ENCODE measurements around the gene TRIM75. TPM values are rescaled to one million over a fixed set of nuclear protein-coding genes. Genes with fewer than 3 reads are reported as not detected.

TRIM75 gene
- total RNA-seq, 1 donor from 2014 or later, result not detected

GRCh38 chr4:165027762-165028402, 25.8 kb upstream of the TRIM75 start:
- H3K4me3 ChIP-seq (ENCODE audit: insufficient read depth, low read depth, low read length), result no peak overlapping the region
- Mint-ChIP-seq H3K27ac (ENCODE audit: unreplicated experiment) (no peak overlapping the region), H3K4me3 (ENCODE audit: unreplicated experiment) (no peak overlapping the region), H3K9me3 (ENCODE audit: unreplicated experiment) (no peaks in the 10 kb centered on the region), H3K27me3 (ENCODE audit: low read depth, unreplicated experiment) (no peaks in the 10 kb centered on the region), H3K4me1 (ENCODE audit: low read depth, unreplicated experiment) (peaks cover 4% of the 10 kb centered on the region), H3K36me3 (ENCODE audit: low read depth, unreplicated experiment) (no peaks in the 10 kb centered on the region)
- H3K4me2 ChIP-seq (ENCODE audit: low read length), result no peak overlapping the region
- H3K4me1 ChIP-seq (ENCODE audit: insufficient read depth, low read length), result no peaks in the 10 kb centered on the region
- FAIRE-seq, result no peak
- no peaks in the 10 kb centered on the region for H3K36me3 ChIP-seq (ENCODE audit: insufficient read depth, low read length)
- H3K27me3 ChIP-seq (ENCODE audit: insufficient read depth, low read length), result no peaks in the 10 kb centered on the region
- H3K9ac ChIP-seq (ENCODE audit: low read length), result no peak overlapping the region
- no peak overlapping the region for H3K27ac ChIP-seq (ENCODE audit: low read depth, low read length)
- no peaks in the 10 kb centered on the region for H3K9me3 ChIP-seq (ENCODE audit: insufficient read depth, low read depth, low read length)
- no peak for TF ChIP-seq EZH2 (IDR thresholded peaks at IDR 0.05; ENCODE audit: insufficient read depth, low read length)
- TF ChIP-seq, protein P1, sequence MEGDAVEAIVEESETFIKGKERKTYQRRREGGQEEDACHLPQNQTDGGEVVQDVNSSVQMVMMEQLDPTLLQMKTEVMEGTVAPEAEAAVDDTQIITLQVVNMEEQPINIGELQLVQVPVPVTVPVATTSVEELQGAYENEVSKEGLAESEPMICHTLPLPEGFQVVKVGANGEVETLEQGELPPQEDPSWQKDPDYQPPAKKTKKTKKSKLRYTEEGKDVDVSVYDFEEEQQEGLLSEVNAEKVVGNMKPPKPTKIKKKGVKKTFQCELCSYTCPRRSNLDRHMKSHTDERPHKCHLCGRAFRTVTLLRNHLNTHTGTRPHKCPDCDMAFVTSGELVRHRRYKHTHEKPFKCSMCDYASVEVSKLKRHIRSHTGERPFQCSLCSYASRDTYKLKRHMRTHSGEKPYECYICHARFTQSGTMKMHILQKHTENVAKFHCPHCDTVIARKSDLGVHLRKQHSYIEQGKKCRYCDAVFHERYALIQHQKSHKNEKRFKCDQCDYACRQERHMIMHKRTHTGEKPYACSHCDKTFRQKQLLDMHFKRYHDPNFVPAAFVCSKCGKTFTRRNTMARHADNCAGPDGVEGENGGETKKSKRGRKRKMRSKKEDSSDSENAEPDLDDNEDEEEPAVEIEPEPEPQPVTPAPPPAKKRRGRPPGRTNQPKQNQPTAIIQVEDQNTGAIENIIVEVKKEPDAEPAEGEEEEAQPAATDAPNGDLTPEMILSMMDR (IDR thresholded peaks at IDR 0.05; ENCODE audit: insufficient read depth, low read depth, low read length), result no peak
- H2AFZ ChIP-seq (ENCODE audit: low read depth, low read length), result no peak overlapping the region
- H3K79me2 ChIP-seq (ENCODE audit: insufficient read depth, low read length), result no peaks in the 10 kb centered on the region
- DNase-seq (ENCODE audit: low read depth), result no peak
- no peaks in the 10 kb centered on the region for H4K20me1 ChIP-seq (ENCODE audit: insufficient read depth, low read length)

DNA sequence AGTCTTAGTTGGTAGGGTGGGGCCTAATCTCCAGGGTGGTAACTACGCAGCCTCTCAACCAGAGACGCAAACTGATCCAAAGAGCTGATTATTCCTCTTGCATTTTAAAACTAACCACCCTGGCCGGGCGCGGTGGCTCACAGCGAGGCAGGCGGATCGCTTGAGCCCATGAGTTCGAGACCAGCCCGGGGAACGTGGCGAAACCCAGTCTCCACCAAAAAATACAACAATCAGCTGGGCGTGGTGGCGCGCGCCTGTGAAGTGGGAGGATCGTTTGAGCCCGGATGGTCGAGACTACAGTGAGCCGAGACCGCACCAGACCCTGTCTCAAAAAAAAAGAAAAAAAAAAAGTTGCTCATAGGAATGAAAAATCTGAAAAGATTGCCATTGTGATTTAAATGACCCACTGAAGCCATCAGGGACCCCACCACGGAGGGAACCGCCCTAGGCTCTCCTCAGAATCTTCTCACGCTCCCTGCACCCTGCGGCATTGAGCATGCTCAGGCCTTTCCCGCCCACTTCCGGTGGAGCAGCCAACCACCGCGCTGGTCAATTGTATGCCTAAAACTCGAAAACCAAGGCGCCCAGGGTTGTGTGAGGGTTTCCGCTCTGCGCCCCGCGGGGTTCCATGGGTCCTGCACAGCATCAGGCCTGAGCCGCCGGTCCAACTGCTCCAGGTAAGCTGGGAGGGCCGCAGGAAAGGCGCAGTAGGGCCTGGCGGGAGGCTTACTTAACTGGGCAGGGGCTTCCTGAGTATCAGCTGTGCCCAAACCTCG, 22.0 kb upstream of the TRIM75 start, which contains the start of gene TRIM60:
TRIM60 (plus strand) TSS at position 564 of the 776 bp plus-strand sequence. CDS start 8,074 bp downstream, outside the sequence.
- Histone ChIP-seq H3K79me2 (ENCODE audit: insufficient read depth, low read length) (no peaks in the 10 kb centered on the region), H3K4me3 (ENCODE audit: insufficient read depth, low read depth, low read length) (no peak within 1 kb of the TSS), H3K36me3 (ENCODE audit: insufficient read depth, low read length) (no peaks in the 10 kb centered on the region), H3K4me1 (ENCODE audit: insufficient read depth, low read length) (no peaks in the 10 kb centered on the region), H3K9me3 (ENCODE audit: insufficient read depth, low read depth, low read length) (no peaks in the 10 kb centered on the region), H3K4me2 (ENCODE audit: low read length) (no peak within 1 kb of the TSS), H4K20me1 (ENCODE audit: insufficient read depth, low read length) (no peaks in the 10 kb centered on the region), H3K9ac (ENCODE audit: low read length) (no peak within 1 kb of the TSS), H3K27me3 (ENCODE audit: insufficient read depth, low read length) (no peaks in the 10 kb centered on the region), H2AFZ (ENCODE audit: low read depth, low read length) (no peak within 1 kb of the TSS), H3K27ac (ENCODE audit: low read depth, low read length) (no peak within 1 kb of the TSS)
- Mint-ChIP-seq H3K9me3 (ENCODE audit: unreplicated experiment) (no peaks in the 10 kb centered on the region), H3K4me3 (ENCODE audit: unreplicated experiment) (no peak within 1 kb of the TSS), H3K27ac (ENCODE audit: unreplicated experiment) (no peak within 1 kb of the TSS), H3K36me3 (ENCODE audit: low read depth, unreplicated experiment) (no peaks in the 10 kb centered on the region), H3K27me3 (ENCODE audit: low read depth, unreplicated experiment) (no peaks in the 10 kb centered on the region), H3K4me1 (ENCODE audit: low read depth, unreplicated experiment) (peaks cover 4% of the 10 kb centered on the region)
- no peak for FAIRE-seq
- TF ChIP-seq, protein P1 (IDR thresholded peaks at IDR 0.05; ENCODE audit: insufficient read depth, low read depth, low read length), result no peak
- no peak for TF ChIP-seq EZH2 (IDR thresholded peaks at IDR 0.05; ENCODE audit: insufficient read depth, low read length)
- DNase-seq (ENCODE audit: low read depth), result no peak
